Right lobe of liver (tissue), 4 donors: ENCODE data around the gene TBC1D13.

Source experiments
- POLR2A ChIP-seq: fragments of 450-650 bp; IDR thresholded peaks from one replicate; pipeline ENCODE4 v1.6.1; 2017; ENCODE audit warnings: antibody characterized with exemption, mild to moderate bottlenecking
- TF ChIP-seq, protein P1 (sequence below), 4 donors: fragments of 200-600 bp in 3 of 4; fragments of 450-650 bp in 1 of 4; IDR thresholded peaks; one replicate each; pipeline versions ENCODE4 v1.5.1 to v1.8.0; 2016 to 2022; ENCODE audit warnings: antibody characterized with exemption in 4 of 4, mild to moderate bottlenecking in 2 of 4
- donor health status: DM: no; HTN: no; CAD: no.
- donor health status: DM: no; HTN: no; CAD: no.
- donor health status: DM: no; HTN: yes; CAD: no.

- TF ChIP-seq, protein P1, sequence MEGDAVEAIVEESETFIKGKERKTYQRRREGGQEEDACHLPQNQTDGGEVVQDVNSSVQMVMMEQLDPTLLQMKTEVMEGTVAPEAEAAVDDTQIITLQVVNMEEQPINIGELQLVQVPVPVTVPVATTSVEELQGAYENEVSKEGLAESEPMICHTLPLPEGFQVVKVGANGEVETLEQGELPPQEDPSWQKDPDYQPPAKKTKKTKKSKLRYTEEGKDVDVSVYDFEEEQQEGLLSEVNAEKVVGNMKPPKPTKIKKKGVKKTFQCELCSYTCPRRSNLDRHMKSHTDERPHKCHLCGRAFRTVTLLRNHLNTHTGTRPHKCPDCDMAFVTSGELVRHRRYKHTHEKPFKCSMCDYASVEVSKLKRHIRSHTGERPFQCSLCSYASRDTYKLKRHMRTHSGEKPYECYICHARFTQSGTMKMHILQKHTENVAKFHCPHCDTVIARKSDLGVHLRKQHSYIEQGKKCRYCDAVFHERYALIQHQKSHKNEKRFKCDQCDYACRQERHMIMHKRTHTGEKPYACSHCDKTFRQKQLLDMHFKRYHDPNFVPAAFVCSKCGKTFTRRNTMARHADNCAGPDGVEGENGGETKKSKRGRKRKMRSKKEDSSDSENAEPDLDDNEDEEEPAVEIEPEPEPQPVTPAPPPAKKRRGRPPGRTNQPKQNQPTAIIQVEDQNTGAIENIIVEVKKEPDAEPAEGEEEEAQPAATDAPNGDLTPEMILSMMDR (IDR thresholded peaks at IDR 0.05), result no peak
- TF ChIP-seq POLR2A, result peak; percentile 58
Observed at GRCh38 chr9:128829477-128830251, 42.6 kb downstream of the TBC1D13 start, which contains the start of gene SPOUT1.
